Activated T-cell treated with anti-CD3 and anti-CD28 coated beads, Interleukin-2, amount 50 U/mL, for 4 hours (primary cell): ENCODE measurements around the gene CHST9. TPM values are rescaled to one million over a fixed set of nuclear protein-coding genes. Genes with fewer than 3 reads are reported as not detected.
"Not testable (repeated sequence)": the region's sequence is repeated elsewhere in the genome, so short reads cannot be mapped to it uniquely, and the experiment has no call there.

ENCODE experiments used
- ATAC-seq, 2 donors: fragments of 200-7000 bp; cut with Tn5 transposase; one replicate each; pipeline ENCODE4 v1.10.0; 2021
- DNase-seq: peaks from one replicate; pipeline ENCODE4 v3.0.0-alpha.2; 2020
- H3K27me3 Mint-ChIP-seq: one replicate; pipeline ENCODE4 v1.8.0; 2021; ENCODE audit warnings: low read depth, mixed read lengths
- H3K36me3 Mint-ChIP-seq: one replicate; pipeline ENCODE4 v1.8.0; 2022; ENCODE audit warnings: mixed read lengths; ENCODE audit not compliant: insufficient read depth
- H3K4me1 Mint-ChIP-seq: one replicate; pipeline ENCODE4 v1.8.0; 2021; ENCODE audit warnings: low read depth, mixed read lengths
- H3K4me3 Mint-ChIP-seq: one replicate; pipeline ENCODE4 v1.8.0; 2021; ENCODE audit warnings: mild to moderate bottlenecking, moderate library complexity, mixed read lengths
- H3K9me3 Mint-ChIP-seq: one replicate; pipeline ENCODE4 v1.8.0; 2021; ENCODE audit warnings: mixed read lengths
- total RNA-seq, 3 donors: library from RNA; stranded (reverse); gene quantifications; one replicate each; pipeline ENCODE4 v1.2.1, GENCODE V29; 2021

CHST9 gene
- total RNA-seq, 3 donors from 2014 or later: not detected

DNA sequence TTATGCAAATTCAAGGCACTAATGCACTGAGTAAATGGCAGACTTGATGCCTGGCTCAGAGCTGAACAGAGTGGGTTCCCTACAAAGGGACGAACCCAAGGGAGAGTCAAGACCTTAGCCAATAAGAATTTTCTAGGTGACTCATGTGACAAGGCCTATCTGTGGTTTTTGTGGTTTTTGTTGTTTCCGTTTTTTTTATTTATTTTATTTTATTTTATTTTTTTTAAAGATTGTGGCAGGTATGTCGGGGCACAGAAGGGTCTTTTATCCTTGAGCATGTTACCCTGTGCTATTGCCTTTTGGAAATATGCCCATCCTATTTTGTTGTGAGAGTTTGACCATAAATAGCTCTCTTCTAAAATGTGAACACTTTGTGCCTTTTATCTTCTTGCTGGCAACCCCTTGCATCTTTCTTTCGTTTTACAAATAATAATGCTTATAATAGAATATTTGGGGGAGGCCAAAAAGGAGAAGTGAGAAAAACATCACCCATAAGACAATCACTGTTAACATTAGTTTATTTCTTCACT is 206.2 kb downstream of the CHST9 start:
- H3K9me3 Mint-ChIP-seq: no peaks in the 10 kb centered on the region
- no peak overlapping the region for H3K4me3 Mint-ChIP-seq
- no peaks in the 10 kb centered on the region for H3K4me1 Mint-ChIP-seq
- no peak for DNase-seq
- no peak for ATAC-seq
- H3K36me3 Mint-ChIP-seq: no peaks in the 10 kb centered on the region
- no peaks in the 10 kb centered on the region for H3K27me3 Mint-ChIP-seq

DNA sequence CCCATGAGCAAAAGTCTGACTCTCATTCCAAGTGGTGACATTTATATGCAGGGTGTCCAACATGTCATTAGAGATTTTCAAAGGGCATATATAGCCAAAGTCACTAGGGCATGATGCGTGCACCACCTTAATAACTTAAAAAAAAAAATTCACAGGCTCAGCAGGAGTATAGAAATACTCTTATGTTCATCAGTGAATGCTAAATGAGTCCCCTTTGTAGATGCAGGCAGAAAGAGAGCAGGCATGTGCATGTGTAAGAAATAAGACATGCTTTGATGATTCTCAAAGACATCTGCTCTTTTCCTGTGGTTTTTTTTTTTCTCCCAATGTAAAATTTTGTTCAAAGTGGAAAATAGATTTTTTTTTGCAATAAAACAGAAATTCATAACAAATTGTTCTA is 207.3 kb downstream of the CHST9 start:
- Mint-ChIP-seq H3K27me3 (no peaks in the 10 kb centered on the region), H3K4me1 (no peaks in the 10 kb centered on the region), H3K4me3 (no peak overlapping the region), H3K9me3 (peaks cover 4% of the 10 kb centered on the region), H3K36me3 (no peaks in the 10 kb centered on the region)
- DNase-seq: no peak
- no peak for ATAC-seq

DNA sequence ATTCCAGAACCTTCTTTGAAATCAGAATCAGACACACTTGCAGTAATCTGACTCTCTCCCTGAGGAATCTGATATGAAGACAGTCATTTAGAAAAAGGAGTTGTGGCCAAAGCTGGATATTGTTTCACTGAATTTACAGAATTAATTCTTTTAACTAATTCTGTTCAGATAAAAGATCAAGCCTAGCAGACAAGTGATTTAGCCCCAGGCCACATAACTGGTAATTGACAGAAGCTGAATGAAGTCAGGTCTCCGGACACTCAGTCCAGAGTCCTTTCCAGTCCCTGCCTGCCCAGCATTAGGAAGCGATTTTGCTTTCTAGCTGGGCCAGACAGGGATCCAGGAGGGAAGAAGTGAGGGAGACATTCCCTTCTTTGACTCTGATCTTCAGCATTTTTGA is 208.9 kb downstream of the CHST9 start:
- H3K4me1 Mint-ChIP-seq: no peaks in the 10 kb centered on the region
- no peaks in the 10 kb centered on the region for H3K27me3 Mint-ChIP-seq
- DNase-seq (no peak), ATAC-seq (no peak)
- H3K4me3 Mint-ChIP-seq: no peak overlapping the region
- peaks cover 7% of the 10 kb centered on the region for H3K9me3 Mint-ChIP-seq
- H3K36me3 Mint-ChIP-seq: no peaks in the 10 kb centered on the region

GRCh38 chr18:26972549-26972948 is 212.6 kb downstream of the CHST9 start:
- ATAC-seq, H3K36me3 Mint-ChIP-seq, H3K27me3 Mint-ChIP-seq, DNase-seq, H3K4me1 Mint-ChIP-seq, H3K4me3 Mint-ChIP-seq, H3K9me3 Mint-ChIP-seq: not testable (repeated sequence)

GRCh38 chr18:26971409-26971808 is 213.7 kb downstream of the CHST9 start:
- ATAC-seq (no peak), DNase-seq (no peak)
- Mint-ChIP-seq H3K4me1 (no peaks in the 10 kb centered on the region), H3K4me3 (no peak overlapping the region), H3K27me3 (no peaks in the 10 kb centered on the region), H3K9me3 (peaks cover 10% of the 10 kb centered on the region), H3K36me3 (no peaks in the 10 kb centered on the region)

- Mint-ChIP-seq H3K4me3 (no peak overlapping the region), H3K4me1 (no peaks in the 10 kb centered on the region), H3K9me3 (peaks cover 11% of the 10 kb centered on the region), H3K36me3 (no peaks in the 10 kb centered on the region), H3K27me3 (no peaks in the 10 kb centered on the region)
- ATAC-seq (no peak), DNase-seq (no peak)
These were observed 214.5 kb downstream of the CHST9 start for GRCh38 chr18:26970637-26971036.

GRCh38 chr18:26965206-26965605 is 219.9 kb downstream of the CHST9 start:
- Mint-ChIP-seq H3K27me3 (no peaks in the 10 kb centered on the region), H3K9me3 (peaks cover 3% of the 10 kb centered on the region), H3K36me3 (no peaks in the 10 kb centered on the region), H3K4me3 (no peak overlapping the region), H3K4me1 (no peaks in the 10 kb centered on the region)
- ATAC-seq (no peak), DNase-seq (no peak)

GRCh38 chr18:26963292-26963691 is 221.8 kb downstream of the CHST9 start:
- no peak for DNase-seq
- Mint-ChIP-seq H3K9me3 (peaks cover 9% of the 10 kb centered on the region), H3K4me1 (no peaks in the 10 kb centered on the region), H3K36me3 (no peaks in the 10 kb centered on the region), H3K27me3 (no peaks in the 10 kb centered on the region), H3K4me3 (no peak overlapping the region)
- no peak for ATAC-seq

DNA sequence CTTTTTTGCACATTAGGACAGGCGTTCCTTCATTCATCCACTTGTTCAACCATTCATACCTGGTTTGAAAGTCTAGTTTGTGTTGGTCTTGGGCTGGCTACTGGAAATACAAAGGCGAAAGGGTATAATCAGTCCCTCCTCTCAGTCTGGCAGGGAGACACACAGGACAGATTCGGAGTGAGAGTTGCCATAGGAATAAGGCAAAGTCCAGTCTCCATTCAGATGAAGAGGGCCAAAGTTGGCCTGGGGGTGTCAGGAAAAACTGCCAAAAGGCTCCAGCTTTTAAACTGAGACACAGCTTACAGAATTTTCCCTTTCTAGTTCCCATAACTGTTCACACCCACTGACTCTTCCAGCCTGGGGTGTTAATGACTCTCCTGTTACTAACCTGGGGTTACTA is 223.3 kb downstream of the CHST9 start:
- Mint-ChIP-seq H3K36me3 (no peaks in the 10 kb centered on the region), H3K9me3 (peaks cover 9% of the 10 kb centered on the region), H3K4me3 (no peak overlapping the region), H3K27me3 (no peaks in the 10 kb centered on the region), H3K4me1 (no peaks in the 10 kb centered on the region)
- ATAC-seq: no peak
- no peak for DNase-seq

GRCh38 chr18:26960911-26961310 is 224.2 kb downstream of the CHST9 start:
- Mint-ChIP-seq H3K27me3 (no peaks in the 10 kb centered on the region), H3K36me3 (no peaks in the 10 kb centered on the region), H3K9me3 (peaks cover 5% of the 10 kb centered on the region), H3K4me3 (no peak overlapping the region), H3K4me1 (no peaks in the 10 kb centered on the region)
- ATAC-seq (no peak), DNase-seq (no peak)

- no peak for ATAC-seq
- no peaks in the 10 kb centered on the region for H3K4me1 Mint-ChIP-seq
- H3K27me3 Mint-ChIP-seq: no peaks in the 10 kb centered on the region
- no peaks in the 10 kb centered on the region for H3K36me3 Mint-ChIP-seq
- no peak overlapping the region for H3K4me3 Mint-ChIP-seq
- no peak for DNase-seq
- peaks cover 10% of the 10 kb centered on the region for H3K9me3 Mint-ChIP-seq
These were observed 228.2 kb downstream of the CHST9 start for GRCh38 chr18:26956863-26957262.

- no peaks in the 10 kb centered on the region for H3K27me3 Mint-ChIP-seq
- ATAC-seq: no peak
- peaks cover 5% of the 10 kb centered on the region for H3K9me3 Mint-ChIP-seq
These were observed 236.4 kb downstream of the CHST9 start for GRCh38 chr18:26948703-26949102.

DNA sequence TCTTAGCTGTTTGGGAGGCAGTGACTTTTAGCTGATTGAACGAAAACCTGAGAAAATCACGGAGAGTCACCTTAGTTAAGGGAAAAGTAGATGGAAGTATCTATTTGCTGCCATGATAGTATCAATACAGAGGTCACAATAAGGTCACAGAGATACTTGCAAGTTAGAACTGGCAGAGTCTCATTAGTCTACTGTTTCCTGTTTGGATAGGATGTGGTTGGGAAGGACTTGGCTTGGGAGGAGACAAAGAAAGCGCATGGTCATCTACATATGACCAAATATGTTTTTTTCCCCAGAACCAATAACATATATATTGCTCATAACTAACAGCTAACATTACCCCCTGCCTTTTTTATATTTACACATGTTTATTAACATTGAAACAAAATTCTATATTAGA is 241.2 kb downstream of the CHST9 start:
- ATAC-seq: no peak
- Mint-ChIP-seq H3K4me1 (no peaks in the 10 kb centered on the region), H3K36me3 (no peaks in the 10 kb centered on the region), H3K27me3 (no peaks in the 10 kb centered on the region), H3K4me3 (no peak overlapping the region), H3K9me3 (peaks cover 5% of the 10 kb centered on the region)
- DNase-seq: no peak

More at GRCh38 chr18:26948703-26949102, 236.4 kb downstream of the CHST9 start:
- H3K4me3 Mint-ChIP-seq: no peak overlapping the region
- DNase-seq: no peak
- H3K4me1 Mint-ChIP-seq: no peaks in the 10 kb centered on the region
- H3K36me3 Mint-ChIP-seq: no peaks in the 10 kb centered on the region

- Mint-ChIP-seq H3K36me3 (no peaks in the 10 kb centered on the region), H3K4me1 (no peaks in the 10 kb centered on the region), H3K4me3 (no peak overlapping the region), H3K9me3 (peaks cover 5% of the 10 kb centered on the region), H3K27me3 (no peaks in the 10 kb centered on the region)
- ATAC-seq: no peak
- DNase-seq: no peak
These were observed 243.5 kb downstream of the CHST9 start for GRCh38 chr18:26941584-26941983.

- no peak for DNase-seq
- H3K36me3 Mint-ChIP-seq: no peaks in the 10 kb centered on the region
- H3K27me3 Mint-ChIP-seq: no peaks in the 10 kb centered on the region
- no peak overlapping the region for H3K4me3 Mint-ChIP-seq
- no peaks in the 10 kb centered on the region for H3K4me1 Mint-ChIP-seq
- H3K9me3 Mint-ChIP-seq: peaks cover under 1% of the 10 kb centered on the region
- ATAC-seq: no peak
These were observed 244.2 kb downstream of the CHST9 start for GRCh38 chr18:26940744-26941398.
